HL-60 (cell line): ENCODE measurements around the gene PARP1.

Experiments used
- DNase-seq, 2 experiments: peaks; one replicate each; pipeline ENCODE4 v3.0.0-alpha.2; 2010 to 2020; ENCODE audit warnings: low read depth in 1 of 2, low spot score in 1 of 2
- H3K27ac ChIP-seq: fragments of 250-450 bp; sonication (Bioruptor Pico); replicated peaks from 2 replicates; pipeline ENCODE4 v1.5.1; 2020; ENCODE audit warnings: mild to moderate bottlenecking, moderate library complexity
- H3K27me3 ChIP-seq: fragments of 250-450 bp; sonication (Bioruptor Pico); 2 replicates; pipeline ENCODE4 v1.5.1; 2021; ENCODE audit warnings: mild to moderate bottlenecking, moderate library complexity; ENCODE audit not compliant: insufficient read depth, poor library complexity, severe bottlenecking
- H3K4me3 ChIP-seq: replicated peaks from 2 replicates; pipeline ENCODE4 v1.5.1; 2011; ENCODE audit warnings: mild to moderate bottlenecking, control low read depth, low read length; ENCODE audit not compliant: insufficient read depth
- CTCF ChIP-seq: IDR thresholded peaks from one replicate; pipeline ENCODE4 v1.5.1; 2011; ENCODE audit warnings: low read length, control low read depth, inconsistent platforms; ENCODE audit not compliant: insufficient read depth
- GABPA ChIP-seq: IDR thresholded peaks from 2 replicates; pipeline ENCODE4 v1.6.1; 2012; ENCODE audit warnings: low read depth
- POLR2AphosphoS5 ChIP-seq: IDR thresholded peaks from 2 replicates; pipeline ENCODE4 v1.6.1; 2012; ENCODE audit warnings: low read depth
- SPI1 ChIP-seq: IDR thresholded peaks from 2 replicates; pipeline ENCODE4 v1.6.1; 2012; ENCODE audit warnings: low read depth, mild to moderate bottlenecking, borderline replicate concordance
- TF ChIP-seq, protein P1 (sequence below): IDR thresholded peaks from 2 replicates; pipeline ENCODE4 v1.6.1; 2012; ENCODE audit warnings: low read depth; ENCODE audit not compliant: insufficient replicate concordance

PARP1 gene

DNA sequence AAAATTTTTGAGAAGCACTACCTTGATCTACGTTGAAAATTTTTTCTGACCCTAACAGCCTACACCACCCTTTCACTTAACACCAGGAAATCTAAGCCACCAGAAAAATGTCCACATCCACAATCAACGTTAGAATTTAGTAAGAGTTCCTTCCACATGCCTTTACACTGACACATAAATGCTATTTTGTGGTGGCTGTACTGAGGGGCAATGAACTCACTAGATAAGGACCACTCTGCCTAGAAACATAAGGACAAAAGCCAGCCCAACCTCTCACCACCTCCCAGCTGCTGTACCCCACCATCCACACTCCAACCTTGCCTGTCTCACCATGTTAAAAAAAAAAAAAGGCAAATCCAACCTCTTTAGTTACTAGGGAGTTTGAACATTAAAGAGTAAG, 29.8 kb downstream of the PARP1 start:
- DNase-seq = no peak
- H3K27ac ChIP-seq = no peak overlapping the region
- H3K27me3 ChIP-seq = no peaks in the 10 kb centered on the region
- no peak for TF ChIP-seq POLR2AphosphoS5
- no peak for TF ChIP-seq CTCF
- no peak for TF ChIP-seq SPI1
- TF ChIP-seq GABPA = no peak
- TF ChIP-seq, protein P1, sequence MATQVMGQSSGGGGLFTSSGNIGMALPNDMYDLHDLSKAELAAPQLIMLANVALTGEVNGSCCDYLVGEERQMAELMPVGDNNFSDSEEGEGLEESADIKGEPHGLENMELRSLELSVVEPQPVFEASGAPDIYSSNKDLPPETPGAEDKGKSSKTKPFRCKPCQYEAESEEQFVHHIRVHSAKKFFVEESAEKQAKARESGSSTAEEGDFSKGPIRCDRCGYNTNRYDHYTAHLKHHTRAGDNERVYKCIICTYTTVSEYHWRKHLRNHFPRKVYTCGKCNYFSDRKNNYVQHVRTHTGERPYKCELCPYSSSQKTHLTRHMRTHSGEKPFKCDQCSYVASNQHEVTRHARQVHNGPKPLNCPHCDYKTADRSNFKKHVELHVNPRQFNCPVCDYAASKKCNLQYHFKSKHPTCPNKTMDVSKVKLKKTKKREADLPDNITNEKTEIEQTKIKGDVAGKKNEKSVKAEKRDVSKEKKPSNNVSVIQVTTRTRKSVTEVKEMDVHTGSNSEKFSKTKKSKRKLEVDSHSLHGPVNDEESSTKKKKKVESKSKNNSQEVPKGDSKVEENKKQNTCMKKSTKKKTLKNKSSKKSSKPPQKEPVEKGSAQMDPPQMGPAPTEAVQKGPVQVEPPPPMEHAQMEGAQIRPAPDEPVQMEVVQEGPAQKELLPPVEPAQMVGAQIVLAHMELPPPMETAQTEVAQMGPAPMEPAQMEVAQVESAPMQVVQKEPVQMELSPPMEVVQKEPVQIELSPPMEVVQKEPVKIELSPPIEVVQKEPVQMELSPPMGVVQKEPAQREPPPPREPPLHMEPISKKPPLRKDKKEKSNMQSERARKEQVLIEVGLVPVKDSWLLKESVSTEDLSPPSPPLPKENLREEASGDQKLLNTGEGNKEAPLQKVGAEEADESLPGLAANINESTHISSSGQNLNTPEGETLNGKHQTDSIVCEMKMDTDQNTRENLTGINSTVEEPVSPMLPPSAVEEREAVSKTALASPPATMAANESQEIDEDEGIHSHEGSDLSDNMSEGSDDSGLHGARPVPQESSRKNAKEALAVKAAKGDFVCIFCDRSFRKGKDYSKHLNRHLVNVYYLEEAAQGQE = no peak
- no peak overlapping the region for H3K4me3 ChIP-seq

GRCh38 chr1:226376300-226376699, 31.6 kb downstream of the PARP1 start:
- DNase-seq = no peak
- no peak overlapping the region for H3K4me3 ChIP-seq
- H3K27ac ChIP-seq = no peak overlapping the region
- TF ChIP-seq SPI1 = no peak
- TF ChIP-seq CTCF = no peak
- TF ChIP-seq POLR2AphosphoS5 = no peak
- TF ChIP-seq GABPA = no peak
- TF ChIP-seq, protein P1 = no peak
- no peaks in the 10 kb centered on the region for H3K27me3 ChIP-seq

- Histone ChIP-seq H3K4me3 (no peak overlapping the region), H3K27ac (no peak overlapping the region), H3K27me3 (no peaks in the 10 kb centered on the region)
- TF ChIP-seq GABPA (no peak), POLR2AphosphoS5 (no peak), SPI1 (no peak), CTCF (no peak)
- TF ChIP-seq, protein P1 = no peak
- DNase-seq = no peak
These were observed 34.5 kb downstream of the PARP1 start for GRCh38 chr1:226373376-226373775.
